ENCODE measurements around the gene CDK3. TPM values are rescaled to one million over a fixed set of nuclear protein-coding genes. Genes with fewer than 3 reads are reported as not detected.
"Not testable (repeated sequence)": the region's sequence is repeated elsewhere in the genome, so short reads cannot be mapped to it uniquely, and the experiment has no call there.

Gene CDK3
- polyA plus RNA-seq (2013, experiment 1 of 2): 9.5 TPM
- polyA plus RNA-seq (2013, experiment 2 of 2): 6.7 TPM

DNA sequence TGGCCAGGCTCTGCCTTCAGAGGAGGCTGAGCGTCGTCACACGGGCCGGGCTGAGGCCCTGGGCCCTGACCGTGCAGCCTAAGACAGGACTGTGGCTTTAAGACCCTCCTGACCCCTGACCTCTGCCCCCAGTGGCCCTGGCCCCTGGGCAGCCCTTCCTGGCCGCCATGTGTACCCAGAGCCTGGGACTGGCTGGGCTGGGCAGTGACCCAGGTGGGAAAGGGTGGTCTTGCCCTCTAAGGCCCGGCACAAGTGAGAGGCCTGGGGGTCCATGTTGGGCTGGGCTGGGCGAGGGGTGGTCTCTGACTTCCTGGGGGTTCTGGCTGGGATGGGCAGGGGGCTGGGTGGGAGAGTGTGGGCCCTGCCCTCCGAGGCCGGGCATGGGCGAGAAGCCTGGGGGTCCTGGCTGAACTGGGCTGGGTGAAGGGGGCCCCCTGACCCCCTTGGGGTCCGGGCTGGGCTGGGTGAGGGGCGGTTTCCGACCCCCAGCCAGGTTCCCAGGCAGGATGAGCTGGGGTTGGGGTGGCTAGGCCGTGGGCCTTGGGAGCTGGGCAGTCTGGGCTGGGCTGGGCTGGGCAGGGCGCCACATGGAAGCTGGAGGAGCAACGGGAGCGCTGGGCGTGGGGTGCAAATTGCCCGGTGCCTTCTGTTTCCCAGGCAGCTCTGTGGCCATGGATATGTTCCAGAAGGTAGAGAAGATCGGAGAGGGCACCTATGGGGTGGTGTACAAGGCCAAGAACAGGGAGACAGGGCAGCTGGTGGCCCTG lies at the start of gene CDK3:
TSS of gene CDK3 (plus strand) at position 101 of the 767 bp plus-strand sequence. CDS start at position 672, 571 bp downstream.
- Histone ChIP-seq H3K4me1 (ENCODE audit: control insufficient read depth, insufficient read depth, low read length, poor library complexity, severe bottlenecking) (peaks cover 29% of the 10 kb centered on the region), H3K36me3 (ENCODE audit: control insufficient read depth, insufficient read depth, low read length) (no peaks in the 10 kb centered on the region), H3K9me3 (ENCODE audit: control insufficient read depth, low read length) (no peaks in the 10 kb centered on the region), H3K27ac (ENCODE audit: low read depth, low read length, severe bottlenecking) (no peak within 1 kb of the TSS), H3K4me3 (ENCODE audit: extremely low read depth, insufficient read depth, low read length, poor library complexity, severe bottlenecking) (no peak within 1 kb of the TSS)
- 80 to 86% methylated on average over 11 to 14 of the region's 21 CpGs for WGBS, 2 experiments (ENCODE audit: insufficient coverage in 2 of 2)

GRCh38 chr17:75950855-75951554 lies 49.6 kb upstream of the CDK3 start:
- no peaks in the 10 kb centered on the region for H3K4me1 ChIP-seq (ENCODE audit: control insufficient read depth, insufficient read depth, low read length, poor library complexity, severe bottlenecking)
- no peak overlapping the region for H3K4me3 ChIP-seq (ENCODE audit: extremely low read depth, insufficient read depth, low read length, poor library complexity, severe bottlenecking)
- H3K27ac ChIP-seq (ENCODE audit: low read depth, low read length, severe bottlenecking): no peak overlapping the region
- whole genome bisulfite sequencing, 2 experiments (ENCODE audit: insufficient coverage in 2 of 2): 92 to 96% methylated on average over 5 to 8 of the region's 8 CpGs
- peaks cover 93% of the 10 kb centered on the region for H3K36me3 ChIP-seq (ENCODE audit: control insufficient read depth, insufficient read depth, low read length)
- no peaks in the 10 kb centered on the region for H3K9me3 ChIP-seq (ENCODE audit: control insufficient read depth, low read length)

DNA sequence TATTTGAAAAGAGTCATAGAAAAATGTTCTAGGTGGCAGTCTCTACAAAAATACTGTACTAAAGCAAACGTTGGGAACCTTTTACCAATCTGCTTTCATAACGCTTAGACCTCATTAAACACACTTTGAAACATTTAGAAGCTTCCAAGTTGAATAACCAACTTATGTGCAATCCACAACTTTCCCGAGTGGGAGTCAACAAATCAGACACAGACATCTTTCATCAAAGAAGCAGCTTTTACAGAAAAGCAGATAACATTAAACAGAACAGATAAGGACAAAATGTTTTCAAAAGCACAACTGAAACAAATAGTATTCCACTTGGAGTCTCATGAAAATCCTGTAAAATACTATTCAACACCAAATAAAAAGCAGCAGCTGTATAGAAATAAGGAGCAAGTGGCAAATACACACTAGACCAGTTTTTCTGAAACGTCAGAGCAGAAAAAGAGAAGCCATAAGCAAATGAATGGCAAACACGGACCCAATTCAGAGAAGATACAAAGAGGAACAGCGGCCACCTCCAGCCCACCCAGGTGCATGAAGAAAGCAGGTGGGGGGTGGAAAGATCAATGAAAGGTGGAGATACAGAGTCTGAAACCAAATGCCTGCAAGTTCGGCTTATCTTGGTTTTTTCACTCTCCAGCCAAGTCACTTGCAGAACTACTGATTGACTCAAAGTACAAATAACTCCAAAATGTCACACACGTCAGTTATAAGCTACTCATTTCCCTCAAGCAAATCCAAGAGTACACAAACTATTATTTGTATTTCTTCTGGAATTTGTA lies 41.4 kb upstream of the CDK3 start:
- Histone ChIP-seq H3K4me3 (ENCODE audit: extremely low read depth, insufficient read depth, low read length, poor library complexity, severe bottlenecking) (no peak overlapping the region), H3K4me1 (ENCODE audit: control insufficient read depth, insufficient read depth, low read length, poor library complexity, severe bottlenecking) (no peaks in the 10 kb centered on the region), H3K27ac (ENCODE audit: low read depth, low read length, severe bottlenecking) (no peak overlapping the region), H3K9me3 (ENCODE audit: control insufficient read depth, low read length) (no peaks in the 10 kb centered on the region), H3K36me3 (ENCODE audit: control insufficient read depth, insufficient read depth, low read length) (peaks cover 41% of the 10 kb centered on the region)
- WGBS, 2 experiments (ENCODE audit: insufficient coverage in 2 of 2): 57 to 59% methylated on average over 6 to 7 of the region's 8 CpGs

- Histone ChIP-seq H3K4me1 (ENCODE audit: control insufficient read depth, insufficient read depth, low read length, poor library complexity, severe bottlenecking) (no peaks in the 10 kb centered on the region), H3K27ac (ENCODE audit: low read depth, low read length, severe bottlenecking) (no peak overlapping the region), H3K36me3 (ENCODE audit: control insufficient read depth, insufficient read depth, low read length) (peaks cover 37% of the 10 kb centered on the region)
Observed at GRCh38 chr17:75959839-75960511, 40.7 kb upstream of the CDK3 start.

GRCh38 chr17:75965468-75965867 lies 35.2 kb upstream of the CDK3 start:
- Histone ChIP-seq H3K9me3 (ENCODE audit: control insufficient read depth, low read length) (no peaks in the 10 kb centered on the region), H3K4me1 (ENCODE audit: control insufficient read depth, insufficient read depth, low read length, poor library complexity, severe bottlenecking) (no peaks in the 10 kb centered on the region), H3K27ac (ENCODE audit: low read depth, low read length, severe bottlenecking) (no peak overlapping the region), H3K36me3 (ENCODE audit: control insufficient read depth, insufficient read depth, low read length) (peaks cover 41% of the 10 kb centered on the region), H3K4me3 (ENCODE audit: extremely low read depth, insufficient read depth, low read length, poor library complexity, severe bottlenecking) (no peak overlapping the region)
- 91 to 96% methylated on average over 5 to 6 of the region's 6 CpGs for WGBS, 2 experiments (ENCODE audit: insufficient coverage in 2 of 2)

More at GRCh38 chr17:75959839-75960511, 40.7 kb upstream of the CDK3 start:
- H3K9me3 ChIP-seq (ENCODE audit: control insufficient read depth, low read length): no peaks in the 10 kb centered on the region
- H3K4me3 ChIP-seq (ENCODE audit: extremely low read depth, insufficient read depth, low read length, poor library complexity, severe bottlenecking): no peak overlapping the region
- 97 to 98% methylated on average over 10 to 11 of the region's 11 CpGs for WGBS, 2 experiments (ENCODE audit: insufficient coverage in 2 of 2)

DNA sequence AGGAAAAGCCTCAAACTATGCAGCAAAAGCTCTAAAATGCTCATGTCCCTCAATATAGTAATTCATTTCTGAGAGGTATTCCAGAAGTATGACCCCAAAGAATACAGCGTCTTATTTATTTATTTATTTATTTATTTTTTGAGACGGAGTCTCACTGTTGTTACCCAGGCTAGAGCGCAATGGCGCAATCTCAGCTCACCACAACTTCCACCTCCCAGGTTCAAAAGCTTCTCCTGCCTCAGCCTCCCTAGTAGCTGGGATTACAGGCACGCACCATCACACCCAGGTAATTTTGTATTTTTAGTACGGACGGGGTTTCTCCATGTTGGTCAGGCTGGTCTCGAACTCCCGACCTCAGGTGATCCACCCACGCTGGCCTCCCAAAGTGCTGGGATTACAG lies 31.6 kb upstream of the CDK3 start:
- not testable (repeated sequence) for H3K4me3 ChIP-seq (ENCODE audit: extremely low read depth, insufficient read depth, low read length, poor library complexity, severe bottlenecking); H3K4me1 ChIP-seq (ENCODE audit: control insufficient read depth, insufficient read depth, low read length, poor library complexity, severe bottlenecking); H3K9me3 ChIP-seq (ENCODE audit: control insufficient read depth, low read length); H3K27ac ChIP-seq (ENCODE audit: low read depth, low read length, severe bottlenecking)
- H3K36me3 ChIP-seq (ENCODE audit: control insufficient read depth, insufficient read depth, low read length): peaks cover 72% of the 10 kb centered on the region
- WGBS, 2 experiments (ENCODE audit: insufficient coverage in 2 of 2): 67 to 90% methylated on average over 3 to 4 of the region's 10 CpGs

DNA sequence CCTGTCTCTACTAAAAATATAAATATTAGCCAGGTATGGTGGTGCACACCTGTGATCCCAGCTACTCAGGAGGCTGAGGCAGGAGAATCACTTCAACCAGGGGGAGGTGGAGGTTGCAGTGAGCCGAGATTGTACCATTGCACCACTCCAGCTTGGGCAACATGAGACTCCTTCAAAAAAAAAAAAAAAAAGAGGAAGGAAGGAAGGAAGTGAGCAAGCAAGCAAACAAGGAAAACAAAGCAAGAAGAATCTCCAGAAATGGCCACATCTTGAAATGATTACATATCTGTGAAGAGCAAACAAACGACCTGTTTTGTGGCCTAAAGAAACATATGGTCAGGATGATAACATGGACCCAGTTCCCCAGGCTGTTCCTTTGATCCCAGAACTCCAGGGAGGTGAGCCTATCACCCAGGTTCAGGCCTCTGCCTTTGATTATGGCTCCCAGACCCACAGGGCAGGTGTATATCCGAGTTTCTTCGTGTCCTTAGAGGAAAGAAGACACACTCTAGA lies 30.6 kb upstream of the CDK3 start:
- Histone ChIP-seq H3K9me3 (ENCODE audit: control insufficient read depth, low read length) (no peaks in the 10 kb centered on the region), H3K27ac (ENCODE audit: low read depth, low read length, severe bottlenecking) (no peak overlapping the region), H3K4me1 (ENCODE audit: control insufficient read depth, insufficient read depth, low read length, poor library complexity, severe bottlenecking) (no peaks in the 10 kb centered on the region), H3K4me3 (ENCODE audit: extremely low read depth, insufficient read depth, low read length, poor library complexity, severe bottlenecking) (no peak overlapping the region), H3K36me3 (ENCODE audit: control insufficient read depth, insufficient read depth, low read length) (peaks cover 75% of the 10 kb centered on the region)
- WGBS, 2 experiments (ENCODE audit: insufficient coverage in 2 of 2): 75 to 86% methylated on average over 1 to 3 of the region's 4 CpGs

- WGBS, 2 experiments (ENCODE audit: insufficient coverage in 2 of 2): 92 to 98% methylated on average over 5 of the region's 7 CpGs
- H3K36me3 ChIP-seq (ENCODE audit: control insufficient read depth, insufficient read depth, low read length): peaks cover 78% of the 10 kb centered on the region
- no peak overlapping the region for H3K4me3 ChIP-seq (ENCODE audit: extremely low read depth, insufficient read depth, low read length, poor library complexity, severe bottlenecking)
- H3K4me1 ChIP-seq (ENCODE audit: control insufficient read depth, insufficient read depth, low read length, poor library complexity, severe bottlenecking): no peaks in the 10 kb centered on the region
- no peak overlapping the region for H3K27ac ChIP-seq (ENCODE audit: low read depth, low read length, severe bottlenecking)
- no peaks in the 10 kb centered on the region for H3K9me3 ChIP-seq (ENCODE audit: control insufficient read depth, low read length)
Observed at GRCh38 chr17:75970626-75971025, 30.0 kb upstream of the CDK3 start.

DNA sequence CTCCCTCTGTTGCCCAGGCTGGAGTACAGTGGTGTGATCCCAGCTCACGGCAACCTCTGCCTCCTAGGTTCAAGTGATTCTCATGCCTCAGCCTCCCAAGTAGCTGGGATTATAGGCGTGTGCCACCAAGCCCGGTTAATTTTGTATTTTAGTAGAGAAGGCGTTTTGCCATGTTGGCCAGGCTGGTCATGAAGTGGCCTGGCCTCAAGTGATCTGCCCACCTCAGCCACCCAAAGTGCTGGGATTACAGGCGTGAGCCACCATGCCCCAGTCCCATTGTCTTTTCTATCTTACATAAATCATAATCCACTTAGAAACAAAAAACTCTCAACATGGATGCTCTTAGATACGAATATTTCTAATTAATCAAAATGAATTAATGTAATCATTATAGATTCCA lies 25.5 kb upstream of the CDK3 start:
- WGBS, 2 experiments (ENCODE audit: insufficient coverage in 2 of 2): 98 to 100% methylated on average over 2 to 5 of the region's 6 CpGs
- H3K9me3 ChIP-seq (ENCODE audit: control insufficient read depth, low read length); H3K4me1 ChIP-seq (ENCODE audit: control insufficient read depth, insufficient read depth, low read length, poor library complexity, severe bottlenecking); H3K27ac ChIP-seq (ENCODE audit: low read depth, low read length, severe bottlenecking); H3K4me3 ChIP-seq (ENCODE audit: extremely low read depth, insufficient read depth, low read length, poor library complexity, severe bottlenecking): not testable (repeated sequence)
- H3K36me3 ChIP-seq (ENCODE audit: control insufficient read depth, insufficient read depth, low read length): peaks cover 64% of the 10 kb centered on the region

- Histone ChIP-seq H3K27ac (ENCODE audit: low read depth, low read length, severe bottlenecking) (no peak overlapping the region), H3K4me3 (ENCODE audit: extremely low read depth, insufficient read depth, low read length, poor library complexity, severe bottlenecking) (no peak overlapping the region), H3K4me1 (ENCODE audit: control insufficient read depth, insufficient read depth, low read length, poor library complexity, severe bottlenecking) (no peaks in the 10 kb centered on the region), H3K36me3 (ENCODE audit: control insufficient read depth, insufficient read depth, low read length) (peaks cover 58% of the 10 kb centered on the region), H3K9me3 (ENCODE audit: control insufficient read depth, low read length) (no peaks in the 10 kb centered on the region)
- WGBS, 2 experiments (ENCODE audit: insufficient coverage in 2 of 2): 100% methylated on average over 1 to 2 of the region's 5 CpGs
Observed at GRCh38 chr17:75975757-75976174, 24.9 kb upstream of the CDK3 start.
